Hepatocyte (in vitro differentiated cells): ENCODE measurements around the gene XDH.

Experiments used
- CTCF ChIP-seq: fragments of 200-600 bp; sonication (generic); IDR thresholded peaks from 2 replicates; pipeline ENCODE4 v1.5.1; 2016; ENCODE audit warnings: antibody characterized with exemption, mild to moderate bottlenecking; ENCODE audit not compliant: poor library complexity
- EZH2 ChIP-seq: fragments of 200-600 bp; sonication (generic); IDR thresholded peaks from 2 replicates; pipeline ENCODE4 v1.6.1; 2016; ENCODE audit warnings: antibody characterized with exemption, mild to moderate bottlenecking, borderline replicate concordance

DNA sequence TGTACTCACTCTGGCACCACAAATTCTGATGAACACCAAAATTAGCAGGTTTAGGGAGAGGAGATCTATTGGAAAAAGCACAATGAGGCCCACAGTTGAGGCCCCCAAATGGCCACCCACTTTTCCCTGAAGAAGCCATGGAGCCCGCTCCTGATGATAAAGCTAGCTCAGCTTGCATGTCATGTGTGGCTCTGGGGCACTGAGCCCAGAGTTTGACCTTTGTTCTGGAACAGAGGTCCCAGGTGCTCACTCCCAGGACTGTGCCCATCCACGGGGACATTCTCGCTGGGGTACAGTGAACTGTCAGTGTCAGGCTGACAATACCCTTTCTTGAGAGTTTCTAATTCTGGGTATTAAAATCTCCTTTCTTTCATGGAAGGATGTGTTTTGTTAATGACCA, 36.2 kb downstream of the XDH start:
- TF ChIP-seq CTCF, result no peak
- no peak for TF ChIP-seq EZH2
